HepG2 (cell line): ENCODE results near the gene DCDC2. TPM values are rescaled to one million over a fixed set of nuclear protein-coding genes. Genes with fewer than 3 reads are reported as not detected.

Source experiments
- ARID4A ChIP-seq: sonication (generic); formaldehyde crosslinking; IDR thresholded peaks from 2 replicates; pipeline ENCODE4 v1.5.0; 2020; ENCODE audit warnings: mild to moderate bottlenecking, missing genetic modification reagents, borderline replicate concordance
- CBX5 ChIP-seq: sonication (generic); formaldehyde crosslinking; IDR thresholded peaks from 2 replicates; pipeline ENCODE4 v1.4.0; 2020; ENCODE audit warnings: missing genetic modification reagents, borderline replicate concordance
- ERF ChIP-seq: IDR thresholded peaks from 2 replicates; pipeline ENCODE4 v1.6.1; 2018; ENCODE audit warnings: missing biosample characterization, missing genetic modification reagents
- ETV6 ChIP-seq: sonication (generic); formaldehyde crosslinking; conservative IDR thresholded peaks from 2 replicates; pipeline ENCODE4 v1.4.0; 2020; ENCODE audit warnings: missing genetic modification reagents
- HOXA3 ChIP-seq: sonication (generic); formaldehyde crosslinking; IDR thresholded peaks from 2 replicates; pipeline ENCODE4 v1.5.0; 2020; ENCODE audit warnings: missing genetic modification reagents
- MZF1 ChIP-seq: sonication (generic); formaldehyde crosslinking; IDR thresholded peaks from 2 replicates; pipeline ENCODE4 v1.8.1; 2023; ENCODE audit warnings: mild to moderate bottlenecking, missing genetic modification reagents, borderline replicate concordance
- NR1H2 ChIP-seq: sonication (generic); formaldehyde crosslinking; IDR thresholded peaks from 2 replicates; pipeline ENCODE4 v1.8.1; 2022; ENCODE audit warnings: low read depth, missing genetic modification reagents, borderline replicate concordance
- RFX5 ChIP-seq: IDR thresholded peaks from 2 replicates; pipeline ENCODE4 v1.6.1; 2011; ENCODE audit warnings: low read depth, low read length, improper control_type of control experiment
- SAP130 ChIP-seq: IDR thresholded peaks from 2 replicates; pipeline ENCODE4 v1.6.1; 2016; ENCODE audit warnings: low read depth
- SIX1 ChIP-seq: sonication (generic); formaldehyde crosslinking; IDR thresholded peaks from 2 replicates; pipeline ENCODE4 v1.4.0; 2020; ENCODE audit warnings: missing genetic modification reagents, borderline replicate concordance
- SP5 ChIP-seq: IDR thresholded peaks from 2 replicates; pipeline ENCODE4 v1.6.1; 2016; ENCODE audit warnings: low read depth, borderline replicate concordance
- STAG1 ChIP-seq: sonication (generic); formaldehyde crosslinking; IDR thresholded peaks from 2 replicates; pipeline ENCODE4 v1.4.0; 2020; ENCODE audit warnings: missing genetic modification reagents
- TBX2 ChIP-seq: sonication (generic); formaldehyde crosslinking; IDR thresholded peaks from 2 replicates; pipeline ENCODE4 v1.5.0; 2020; ENCODE audit warnings: missing genetic modification reagents, mild to moderate bottlenecking, borderline replicate concordance
- TEAD3 ChIP-seq: optimal IDR thresholded peaks from 2 replicates; pipeline ENCODE3; 2016; ENCODE audit warnings: borderline replicate concordance
- ZBED4 ChIP-seq: sonication (generic); formaldehyde crosslinking; IDR thresholded peaks from 2 replicates; pipeline ENCODE4 v1.4.0; 2020; ENCODE audit warnings: missing genetic modification reagents, borderline replicate concordance
- ZBTB2 ChIP-seq: sonication (generic); formaldehyde crosslinking; IDR thresholded peaks from 2 replicates; pipeline ENCODE4 v1.8.0; 2022; ENCODE audit warnings: low read depth, missing genetic modification reagents
- ZNF678 ChIP-seq: sonication (generic); formaldehyde crosslinking; IDR thresholded peaks from 2 replicates; pipeline ENCODE4 v1.4.0; 2020; ENCODE audit warnings: mild to moderate bottlenecking, missing genetic modification reagents
- ZNF710 ChIP-seq: sonication (generic); formaldehyde crosslinking; IDR thresholded peaks from 2 replicates; pipeline ENCODE4 v1.5.0; 2020; ENCODE audit warnings: mild to moderate bottlenecking, missing genetic modification reagents, borderline replicate concordance
- polyA plus RNA-seq, 8 experiments: library from polyadenylated mRNA; depleted of rRNA in 3 of 8; stranded (reverse) in 7 of 8; unstranded in 1 of 8; fragments of >200 nt; fragmentation: Illumina TruSeq in 4 of 8; extraction: Trizol in 4 of 8; gene quantifications; 2 replicates each; pipeline versions ENCODE4 v1.2.1 to v1.2.3, GENCODE V29; 2011 to 2016; ENCODE audit warnings: low read depth in 4 of 8, missing spikeins in 1 of 8, mixed read lengths in 1 of 8; ENCODE audit not compliant: insufficient read depth in 1 of 8
- total RNA-seq, 5 experiments: library from RNA; depleted of rRNA; stranded (reverse); fragments of >200 nt; fragmentation: Illumina TruSeq; extraction: Trizol; gene quantifications; 2 replicates each; pipeline ENCODE4 v1.2.3, GENCODE V29; 2016; ENCODE audit warnings: low read depth in 1 of 5

DCDC2 gene
- total and polyA plus RNA-seq, 2 of the 13 experiments (the other 11 are each of a cell fraction or from before 2014, with no cell fraction given): 9.0 to 36.2 TPM

- TF ChIP-seq ZBED4 (CRISPR knock-in tag) (no peak; the same call in 1 of the 2 replicates), NR1H2 (CRISPR knock-in tag) (no peak), MZF1 (CRISPR knock-in tag) (no peak), ZNF710 (CRISPR knock-in tag) (peak; percentile 73; the same call in 1 of the 2 replicates), RFX5 (no peak), STAG1 (CRISPR knock-in tag) (0 out of 2 replicates have a peak, but pooled peaks have one; percentile 23), SIX1 (peak; percentile 96), ARID4A (peak; percentile 58; the same call in 1 of the 2 replicates), ZBTB2 (CRISPR knock-in tag) (no peak), CBX5 (no peak), TEAD3 (CRISPR knock-in tag) (peak; percentile 94), HOXA3 (CRISPR knock-in tag) (peak; percentile 34; the same call in 1 of the 2 replicates), ZNF678 (CRISPR knock-in tag) (no peak), ERF (CRISPR knock-in tag) (peak; percentile 82), SAP130 (CRISPR knock-in tag) (peak; percentile 90), SP5 (CRISPR knock-in tag) (peak; percentile 88), TBX2 (CRISPR knock-in tag) (peak; percentile 98), ETV6 (no peak; the same call in 1 of the 2 replicates)
These were observed 27.6 kb downstream of the DCDC2 start (continued) for GRCh38 chr6:24330137-24330732.
